HPDE6-E6E7 (cell line): ENCODE results near the gene KCNIP3.
"Not testable (repeated sequence)": the region's sequence is repeated elsewhere in the genome, so short reads cannot be mapped to it uniquely, and the experiment has no call there.

Experiments
- DNase-seq: peaks from one replicate; pipeline ENCODE4 v3.0.0; 2011; ENCODE audit warnings: missing footprints; ENCODE audit errors: extremely low spot score

Gene KCNIP3

GRCh38 chr2:95382686-95383634, 85.8 kb downstream of the KCNIP3 start:
- DNase-seq, result no peak

DNA sequence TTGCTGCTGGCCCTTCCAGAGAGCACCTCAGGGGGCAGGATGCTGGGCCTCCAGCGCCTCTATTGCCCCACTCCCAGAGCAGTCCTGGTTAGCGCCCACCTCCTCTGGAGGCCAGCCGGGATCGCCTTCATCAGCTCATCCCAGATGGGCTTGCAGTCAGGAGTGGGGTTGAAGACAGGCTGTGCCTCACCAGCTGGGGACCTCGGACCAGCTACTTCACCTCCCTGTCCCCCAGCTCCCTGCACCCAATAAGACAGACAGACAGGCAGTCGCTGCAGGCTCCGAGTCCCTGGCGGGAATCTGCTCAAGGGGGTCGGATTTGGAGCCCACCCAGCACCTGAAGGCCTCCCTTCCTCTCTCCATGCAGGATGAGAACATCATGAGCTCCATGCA, 86.5 kb downstream of the KCNIP3 start:
- no peak for DNase-seq

GRCh38 chr2:95384854-95385569, 87.9 kb downstream of the KCNIP3 start:
- DNase-seq, result no peak

GRCh38 chr2:95385570-95385984, 88.4 kb downstream of the KCNIP3 start:
- DNase-seq, result no peak

DNA sequence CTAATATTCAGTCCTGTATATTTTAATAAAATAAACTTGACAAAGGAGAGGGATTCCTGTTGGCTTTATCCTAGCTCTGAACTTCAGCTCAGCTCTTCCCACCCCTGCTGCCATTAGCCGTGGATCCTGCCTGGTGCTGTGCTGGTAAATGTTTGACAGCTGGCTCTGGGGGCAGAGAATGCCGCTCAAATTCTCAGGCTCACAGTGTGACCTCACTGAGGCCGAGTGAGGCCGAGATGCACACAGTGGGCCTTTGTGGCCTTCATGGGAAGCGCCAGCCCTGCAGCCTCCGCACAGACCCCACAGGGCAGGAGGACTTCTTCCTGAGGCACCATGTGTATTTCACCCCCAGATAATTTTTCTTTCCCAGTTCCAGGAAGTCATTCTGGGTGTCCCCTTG, 88.9 kb downstream of the KCNIP3 start:
- DNase-seq, result no peak

GRCh38 chr2:95387358-95387757, 90.2 kb downstream of the KCNIP3 start:
- DNase-seq, result no peak

GRCh38 chr2:95388091-95388692, 91.0 kb downstream of the KCNIP3 start:
- DNase-seq, result no peak

DNA sequence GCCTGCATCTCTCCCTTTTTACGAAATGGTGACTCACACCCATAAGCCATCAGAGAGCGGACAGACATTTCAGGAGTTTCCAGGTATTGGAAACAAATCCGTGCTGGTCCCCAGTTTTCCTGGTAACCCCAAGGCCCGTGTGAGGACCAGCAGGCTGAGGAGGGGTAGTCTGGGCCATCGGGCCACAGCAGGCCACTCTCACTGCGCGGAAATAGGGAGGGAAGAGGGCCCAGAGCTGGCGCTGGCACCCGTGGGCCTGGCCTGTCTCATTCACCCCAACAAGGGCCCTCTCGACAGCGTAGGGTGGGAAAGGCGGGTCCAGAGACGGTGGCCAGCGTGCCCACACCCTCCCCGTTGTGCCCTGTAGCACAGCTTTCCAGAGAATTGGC, 91.7 kb downstream of the KCNIP3 start:
- no peak for DNase-seq

- DNase-seq, result peak; percentile 60
Measured at GRCh38 chr2:95389245-95390119, 92.3 kb downstream of the KCNIP3 start.

DNA sequence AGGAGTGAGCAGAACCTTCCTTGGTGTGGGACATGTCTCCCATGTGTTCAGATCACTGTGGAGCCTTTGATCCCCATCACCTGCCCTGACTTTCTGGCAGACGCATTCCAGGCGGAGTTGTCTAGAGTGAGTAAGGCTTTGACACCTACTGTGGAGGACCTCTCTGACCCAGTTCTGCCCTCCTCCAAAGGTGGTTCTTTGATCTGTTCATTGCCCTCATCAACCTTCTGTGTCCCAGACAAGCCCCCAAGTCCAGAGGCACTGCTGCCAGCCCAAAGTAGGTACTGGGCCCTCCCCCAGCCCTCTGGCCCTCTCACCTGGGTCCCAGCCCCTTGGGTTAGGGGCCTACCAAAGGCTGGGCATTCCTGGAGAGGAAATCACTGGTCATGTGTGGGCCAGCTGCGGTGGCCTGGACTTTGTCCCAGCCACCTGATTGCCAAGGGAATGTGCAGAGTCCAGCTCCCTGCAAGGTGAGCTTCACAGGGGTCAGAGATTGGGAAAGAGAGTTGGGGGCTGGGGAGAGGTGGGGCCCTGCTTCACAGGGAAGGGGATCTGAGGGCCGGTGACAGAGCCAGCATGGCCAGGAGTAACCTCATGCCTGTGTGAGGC, 93.2 kb downstream of the KCNIP3 start:
- DNase-seq, result no peak

GRCh38 chr2:95390881-95391321, 93.8 kb downstream of the KCNIP3 start:
- DNase-seq, result no peak

GRCh38 chr2:95391641-95392310, 94.6 kb downstream of the KCNIP3 start:
- no peak for DNase-seq

DNA sequence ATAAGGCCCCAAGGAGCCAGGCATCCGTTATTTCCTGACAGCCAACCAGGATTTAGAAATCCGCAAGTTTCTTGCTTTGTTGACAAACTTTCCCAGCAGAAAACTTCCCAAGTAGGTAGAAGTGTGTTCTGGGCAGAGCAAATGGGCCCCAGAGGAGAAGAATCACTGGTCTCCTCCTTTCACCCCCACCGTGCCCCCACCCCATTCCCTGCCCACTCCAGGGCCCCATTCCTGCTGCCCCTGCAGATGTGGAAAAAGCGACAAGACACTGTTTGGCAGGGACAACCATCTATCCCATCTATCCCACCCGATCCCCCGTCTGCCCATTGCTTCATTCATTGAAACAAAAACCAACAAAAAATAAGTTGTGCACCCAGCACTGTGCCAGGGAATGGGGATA, 95.2 kb downstream of the KCNIP3 start:
- DNase-seq, result no peak

DNA sequence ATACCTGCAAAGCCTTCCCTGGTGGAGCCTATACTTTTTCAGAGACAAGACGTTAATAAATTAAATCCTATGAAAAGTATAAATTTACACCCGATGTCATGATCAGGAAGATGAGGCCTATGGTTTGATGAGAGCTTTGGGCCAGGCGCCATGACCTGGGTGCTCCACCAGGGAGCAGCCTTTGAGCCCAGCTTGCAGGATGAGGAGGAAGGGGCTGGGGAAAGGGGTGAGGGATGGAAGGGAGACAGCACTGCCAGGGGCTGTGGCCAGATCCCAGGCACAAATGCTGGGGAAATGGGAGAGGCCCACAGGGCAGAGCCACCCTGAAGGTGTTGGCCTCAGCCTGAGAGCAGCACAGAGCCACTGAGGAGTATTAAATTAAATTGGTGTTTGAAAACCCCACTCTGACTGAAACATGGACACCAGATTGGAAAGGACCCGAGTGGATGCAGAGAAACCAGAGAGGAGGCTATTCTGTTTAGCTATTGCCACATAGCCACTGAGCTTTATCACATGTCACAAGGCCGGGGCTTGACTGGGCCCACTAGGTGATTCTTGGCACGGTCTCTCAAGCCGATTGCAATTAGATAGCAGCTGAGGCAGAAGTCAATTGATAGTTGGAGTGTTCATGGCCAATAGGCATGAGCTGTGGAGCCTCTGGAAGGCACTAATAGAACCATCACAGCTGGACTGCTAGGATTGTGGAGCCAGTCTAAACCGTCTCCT, 95.7 kb downstream of the KCNIP3 start:
- DNase-seq, result no peak

DNA sequence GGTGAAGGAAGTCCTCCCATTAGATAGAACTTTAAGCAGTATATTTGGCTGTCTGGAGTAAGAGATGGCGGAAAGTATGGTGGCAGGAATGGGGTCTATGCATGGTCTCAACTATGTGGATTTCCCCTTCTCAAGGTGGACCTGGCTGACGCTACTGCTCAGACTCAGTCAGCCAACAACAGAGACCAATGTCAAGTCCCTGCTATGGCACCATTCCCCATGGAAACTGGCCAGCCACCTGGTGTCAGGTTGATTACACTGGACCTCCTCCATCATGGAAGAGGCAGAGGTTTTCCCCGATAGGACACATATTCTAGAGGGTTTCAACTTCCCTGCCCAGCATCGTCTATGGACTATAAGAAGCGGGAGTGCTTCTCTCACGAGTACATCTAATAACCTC, 96.8 kb downstream of the KCNIP3 start:
- DNase-seq, result no peak

- no peak for DNase-seq
Measured at GRCh38 chr2:95399061-95399460, 101.9 kb downstream of the KCNIP3 start.

- no peak for DNase-seq
Measured at GRCh38 chr2:95401480-95401879, 104.3 kb downstream of the KCNIP3 start.

GRCh38 chr2:95402004-95402369, 104.8 kb downstream of the KCNIP3 start:
- DNase-seq, result not testable (repeated sequence)

DNA sequence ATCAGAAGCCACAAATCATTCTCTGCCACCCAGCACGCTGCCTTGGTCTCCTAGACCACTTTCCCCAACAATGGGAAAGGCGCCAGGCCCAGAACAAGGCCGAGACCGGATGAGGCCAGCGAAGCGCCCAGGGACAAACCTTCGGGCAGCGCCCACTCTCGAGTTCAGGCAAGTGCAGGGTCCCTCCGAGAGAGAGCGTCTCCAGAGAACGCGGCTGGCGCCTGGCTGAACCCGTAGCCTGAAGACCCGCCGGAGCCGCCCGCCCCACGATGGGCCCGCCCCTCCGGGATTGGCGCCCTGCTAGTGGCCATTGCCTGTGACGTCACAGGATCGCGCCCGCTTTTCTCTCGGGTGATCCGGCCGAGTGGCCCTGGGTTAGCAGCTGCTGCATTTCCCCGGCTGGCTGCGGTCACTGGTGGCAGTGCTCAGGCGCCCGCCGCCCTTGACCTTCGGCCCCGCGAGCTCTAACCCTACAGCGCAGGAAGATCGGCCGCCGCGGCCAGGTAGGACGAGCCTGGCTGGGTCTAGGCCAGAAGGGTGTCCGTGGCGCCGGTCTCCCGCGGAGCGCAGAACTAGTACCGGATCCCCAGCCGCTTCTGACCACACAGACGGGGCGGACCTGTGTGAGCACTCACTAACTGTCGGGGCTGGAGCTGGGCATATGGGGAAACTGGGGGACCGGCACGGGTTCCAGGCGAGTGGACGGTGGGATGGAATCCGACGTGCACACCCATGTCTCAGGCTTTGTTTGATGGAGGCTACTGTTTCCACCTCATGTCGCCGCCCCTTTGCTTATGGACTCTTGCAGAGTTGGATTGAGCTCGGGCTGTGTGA, 105.4 kb downstream of the KCNIP3 start, which contains the start of gene FAHD2A:
Gene FAHD2A, plus strand, starts transcription at position 339 of the 834 bp plus-strand sequence. CDS start 2,851 bp downstream, outside the sequence.
- peak; percentile 99 for DNase-seq
